NCI-H187 (cell line): ENCODE data around the gene HSPA4L.

Experiments
- DNase-seq, 2 experiments: peaks; one replicate each; lab custom pipeline; 2025; lab: John Stamatoyannopoulos, UW

HSPA4L gene

GRCh38 chr4:127783955-127784770 lies 2.0 kb downstream of the HSPA4L start:
- DNase-seq: no peak

GRCh38 chr4:127788517-127788916 lies 6.4 kb downstream of the HSPA4L start:
- no peak for DNase-seq

- DNase-seq: no peak
Measured at GRCh38 chr4:127791391-127791790, 9.3 kb downstream of the HSPA4L start.

GRCh38 chr4:127793528-127793927 lies 11.4 kb downstream of the HSPA4L start:
- no peak for DNase-seq

GRCh38 chr4:127799711-127800110 lies 17.6 kb downstream of the HSPA4L start:
- no peak for DNase-seq

- no peak for DNase-seq
Measured at GRCh38 chr4:127809173-127809800, 27.2 kb downstream of the HSPA4L start.

- no peak for DNase-seq
Measured at GRCh38 chr4:127810551-127810950, 28.4 kb downstream of the HSPA4L start.

GRCh38 chr4:127822430-127822829 lies 40.3 kb downstream of the HSPA4L start:
- no peak for DNase-seq

- DNase-seq: no peak
Measured at GRCh38 chr4:127828121-127828520, 46.0 kb downstream of the HSPA4L start.

GRCh38 chr4:127829014-127829413 lies 46.9 kb downstream of the HSPA4L start:
- no peak for DNase-seq

GRCh38 chr4:127832585-127832984 lies 50.5 kb downstream of the HSPA4L start:
- DNase-seq: no peak

- no peak for DNase-seq
Measured at GRCh38 chr4:127843704-127844600, 61.8 kb downstream of the HSPA4L start.

- no peak for DNase-seq
Measured at GRCh38 chr4:127844601-127845116, 62.5 kb downstream of the HSPA4L start.

- no peak for DNase-seq
Measured at GRCh38 chr4:127846061-127846460, 63.9 kb downstream of the HSPA4L start.

- no peak for DNase-seq
Measured at GRCh38 chr4:127846765-127847164, 64.6 kb downstream of the HSPA4L start.

- no peak for DNase-seq
Measured at GRCh38 chr4:127849505-127850234, 67.5 kb downstream of the HSPA4L start.

- no peak for DNase-seq
Measured at GRCh38 chr4:127852661-127853060, 70.5 kb downstream of the HSPA4L start.

GRCh38 chr4:127856196-127856812 lies 74.2 kb downstream of the HSPA4L start:
- DNase-seq: no peak

- no peak for DNase-seq
Measured at GRCh38 chr4:127856813-127857447, 74.8 kb downstream of the HSPA4L start.

- DNase-seq: no peak
Measured at GRCh38 chr4:127857641-127858040, 75.5 kb downstream of the HSPA4L start.

GRCh38 chr4:127868196-127868595 lies 86.1 kb downstream of the HSPA4L start:
- no peak for DNase-seq
